Measurements from ENCODE around the gene TSNAXIP1.

TSNAXIP1 gene

DNA sequence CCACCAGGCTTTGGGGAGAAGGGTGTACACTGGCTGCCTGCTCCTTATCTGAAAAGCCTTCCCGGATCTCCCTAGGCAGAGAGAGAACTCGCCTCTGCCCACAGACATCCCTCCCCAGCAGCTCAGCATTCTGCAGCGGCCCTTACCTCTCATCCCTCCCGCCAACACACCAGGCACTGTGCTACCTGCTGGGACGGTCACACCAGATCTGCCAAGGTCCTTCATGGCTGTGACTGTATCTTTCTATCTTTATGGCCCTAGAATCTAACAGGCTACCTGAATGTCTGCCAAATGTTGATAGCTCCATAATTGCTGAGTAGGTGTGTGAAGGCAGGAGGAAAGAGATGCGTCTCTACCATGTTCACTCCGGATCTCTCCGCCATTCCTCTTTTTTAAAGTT, 7.9 kb downstream of the TSNAXIP1 start:
- TF ChIP-seq, protein P1, sequence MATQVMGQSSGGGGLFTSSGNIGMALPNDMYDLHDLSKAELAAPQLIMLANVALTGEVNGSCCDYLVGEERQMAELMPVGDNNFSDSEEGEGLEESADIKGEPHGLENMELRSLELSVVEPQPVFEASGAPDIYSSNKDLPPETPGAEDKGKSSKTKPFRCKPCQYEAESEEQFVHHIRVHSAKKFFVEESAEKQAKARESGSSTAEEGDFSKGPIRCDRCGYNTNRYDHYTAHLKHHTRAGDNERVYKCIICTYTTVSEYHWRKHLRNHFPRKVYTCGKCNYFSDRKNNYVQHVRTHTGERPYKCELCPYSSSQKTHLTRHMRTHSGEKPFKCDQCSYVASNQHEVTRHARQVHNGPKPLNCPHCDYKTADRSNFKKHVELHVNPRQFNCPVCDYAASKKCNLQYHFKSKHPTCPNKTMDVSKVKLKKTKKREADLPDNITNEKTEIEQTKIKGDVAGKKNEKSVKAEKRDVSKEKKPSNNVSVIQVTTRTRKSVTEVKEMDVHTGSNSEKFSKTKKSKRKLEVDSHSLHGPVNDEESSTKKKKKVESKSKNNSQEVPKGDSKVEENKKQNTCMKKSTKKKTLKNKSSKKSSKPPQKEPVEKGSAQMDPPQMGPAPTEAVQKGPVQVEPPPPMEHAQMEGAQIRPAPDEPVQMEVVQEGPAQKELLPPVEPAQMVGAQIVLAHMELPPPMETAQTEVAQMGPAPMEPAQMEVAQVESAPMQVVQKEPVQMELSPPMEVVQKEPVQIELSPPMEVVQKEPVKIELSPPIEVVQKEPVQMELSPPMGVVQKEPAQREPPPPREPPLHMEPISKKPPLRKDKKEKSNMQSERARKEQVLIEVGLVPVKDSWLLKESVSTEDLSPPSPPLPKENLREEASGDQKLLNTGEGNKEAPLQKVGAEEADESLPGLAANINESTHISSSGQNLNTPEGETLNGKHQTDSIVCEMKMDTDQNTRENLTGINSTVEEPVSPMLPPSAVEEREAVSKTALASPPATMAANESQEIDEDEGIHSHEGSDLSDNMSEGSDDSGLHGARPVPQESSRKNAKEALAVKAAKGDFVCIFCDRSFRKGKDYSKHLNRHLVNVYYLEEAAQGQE (IDR thresholded peaks at IDR 0.05; ENCODE audit: low read depth), result no peak
- TF ChIP-seq EP300 (IDR thresholded peaks at IDR 0.05; ENCODE audit: borderline replicate concordance) (no peak), FOXM1 (IDR thresholded peaks at IDR 0.05; ENCODE audit: borderline replicate concordance, low read depth) (no peak), YY1 (IDR thresholded peaks at IDR 0.05; ENCODE audit: low read depth) (no peak), TEAD4 (IDR thresholded peaks at IDR 0.05) (no peak), EGR1 (IDR thresholded peaks at IDR 0.05) (no peak), ZBTB7A (IDR thresholded peaks at IDR 0.05; ENCODE audit: low read depth) (no peak), TCF12 (IDR thresholded peaks at IDR 0.05; ENCODE audit: low read depth) (no peak), CEBPB (IDR thresholded peaks at IDR 0.05) (no peak), RAD21 (IDR thresholded peaks at IDR 0.05; ENCODE audit: low read depth) (no peak), NFIC (IDR thresholded peaks at IDR 0.05) (no peak), TAF1 (IDR thresholded peaks at IDR 0.05; ENCODE audit: low read depth) (no peak), CREB1 (IDR thresholded peaks at IDR 0.05; ENCODE audit: low read depth) (no peak)
- TF ChIP-seq, protein P2, sequence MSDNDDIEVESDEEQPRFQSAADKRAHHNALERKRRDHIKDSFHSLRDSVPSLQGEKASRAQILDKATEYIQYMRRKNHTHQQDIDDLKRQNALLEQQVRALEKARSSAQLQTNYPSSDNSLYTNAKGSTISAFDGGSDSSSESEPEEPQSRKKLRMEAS (IDR thresholded peaks at IDR 0.05), result no peak
- TF ChIP-seq, protein P3, sequence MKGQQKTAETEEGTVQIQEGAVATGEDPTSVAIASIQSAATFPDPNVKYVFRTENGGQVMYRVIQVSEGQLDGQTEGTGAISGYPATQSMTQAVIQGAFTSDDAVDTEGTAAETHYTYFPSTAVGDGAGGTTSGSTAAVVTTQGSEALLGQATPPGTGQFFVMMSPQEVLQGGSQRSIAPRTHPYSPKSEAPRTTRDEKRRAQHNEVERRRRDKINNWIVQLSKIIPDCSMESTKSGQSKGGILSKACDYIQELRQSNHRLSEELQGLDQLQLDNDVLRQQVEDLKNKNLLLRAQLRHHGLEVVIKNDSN (IDR thresholded peaks at IDR 0.05), result no peak

DNA sequence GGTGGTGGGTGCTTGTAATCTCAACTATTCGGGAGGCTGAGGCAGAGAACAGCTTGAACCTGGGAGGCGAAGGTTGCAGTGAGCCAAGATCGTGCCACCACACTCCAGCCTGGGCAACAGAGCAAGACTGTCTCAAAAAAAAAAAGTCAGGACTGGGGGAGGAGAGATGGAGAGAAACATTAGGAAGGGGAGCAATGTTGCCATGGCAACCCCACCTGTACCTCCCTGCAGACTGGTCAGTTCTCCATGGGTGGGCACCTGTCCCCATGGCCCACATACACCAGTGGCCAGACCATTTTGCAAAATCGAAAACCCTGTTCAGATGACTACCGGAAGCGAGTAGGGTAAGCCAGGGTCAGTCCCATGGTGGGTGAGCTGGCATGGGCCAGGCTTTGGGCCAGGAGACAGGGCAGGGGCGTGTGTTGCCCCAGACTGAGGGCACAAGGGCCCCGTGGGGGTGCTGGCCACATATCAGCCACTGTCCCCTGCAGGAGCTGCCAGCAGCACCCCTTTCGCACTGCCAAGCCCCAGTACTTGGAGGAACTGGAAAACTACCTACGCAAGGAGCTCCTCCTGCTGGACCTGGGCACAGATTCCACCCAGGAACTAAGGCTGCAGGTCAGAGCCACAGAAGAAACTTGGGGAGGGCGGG, 14.0 kb downstream of the TSNAXIP1 start:
- TF ChIP-seq, protein P2 (IDR thresholded peaks at IDR 0.05), result no peak
- TF ChIP-seq, protein P1 (IDR thresholded peaks at IDR 0.05; ENCODE audit: low read depth), result no peak
- TF ChIP-seq TAF1 (IDR thresholded peaks at IDR 0.05; ENCODE audit: low read depth), result no peak
- TF ChIP-seq TEAD4 (IDR thresholded peaks at IDR 0.05), result no peak
- no peak for TF ChIP-seq YY1 (IDR thresholded peaks at IDR 0.05; ENCODE audit: low read depth)
- TF ChIP-seq RAD21 (IDR thresholded peaks at IDR 0.05; ENCODE audit: low read depth), result no peak
- no peak for TF ChIP-seq ZBTB7A (IDR thresholded peaks at IDR 0.05; ENCODE audit: low read depth)
- no peak for TF ChIP-seq CREB1 (IDR thresholded peaks at IDR 0.05; ENCODE audit: low read depth)
- TF ChIP-seq EP300 (IDR thresholded peaks at IDR 0.05; ENCODE audit: borderline replicate concordance), result no peak
- TF ChIP-seq NFIC (IDR thresholded peaks at IDR 0.05), result no peak
- TF ChIP-seq, protein P3 (IDR thresholded peaks at IDR 0.05), result no peak
- no peak for TF ChIP-seq FOXM1 (IDR thresholded peaks at IDR 0.05; ENCODE audit: borderline replicate concordance, low read depth)
- no peak for TF ChIP-seq CEBPB (IDR thresholded peaks at IDR 0.05)
- TF ChIP-seq EGR1 (IDR thresholded peaks at IDR 0.05), result no peak
- TF ChIP-seq TCF12 (IDR thresholded peaks at IDR 0.05; ENCODE audit: low read depth), result no peak

DNA sequence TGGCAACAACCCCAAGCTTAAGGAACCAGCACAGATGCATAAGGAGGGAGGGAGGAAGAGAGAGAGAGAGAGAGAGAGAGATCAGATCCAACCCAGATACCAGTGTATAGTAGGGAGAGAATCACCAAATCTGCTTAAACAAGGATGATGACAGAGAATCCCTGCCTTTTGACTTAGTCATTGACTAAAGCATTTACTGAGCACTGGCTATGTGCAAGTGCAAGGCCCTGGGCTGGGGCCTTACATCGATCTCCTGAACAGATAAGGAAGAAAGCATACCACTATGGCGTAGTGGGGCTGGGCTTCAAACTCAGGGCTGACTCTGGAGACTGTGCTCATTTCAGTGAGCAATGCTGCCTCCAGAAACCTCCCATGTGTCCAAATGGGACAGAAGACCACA, 15.8 kb downstream of the TSNAXIP1 start:
- TF ChIP-seq, protein P2 (IDR thresholded peaks at IDR 0.05), result no peak
- TF ChIP-seq TCF12 (IDR thresholded peaks at IDR 0.05; ENCODE audit: low read depth), result no peak
- TF ChIP-seq, protein P3 (IDR thresholded peaks at IDR 0.05), result no peak
- no peak for TF ChIP-seq EP300 (IDR thresholded peaks at IDR 0.05; ENCODE audit: borderline replicate concordance)
- no peak for TF ChIP-seq RAD21 (IDR thresholded peaks at IDR 0.05; ENCODE audit: low read depth)

DNA sequence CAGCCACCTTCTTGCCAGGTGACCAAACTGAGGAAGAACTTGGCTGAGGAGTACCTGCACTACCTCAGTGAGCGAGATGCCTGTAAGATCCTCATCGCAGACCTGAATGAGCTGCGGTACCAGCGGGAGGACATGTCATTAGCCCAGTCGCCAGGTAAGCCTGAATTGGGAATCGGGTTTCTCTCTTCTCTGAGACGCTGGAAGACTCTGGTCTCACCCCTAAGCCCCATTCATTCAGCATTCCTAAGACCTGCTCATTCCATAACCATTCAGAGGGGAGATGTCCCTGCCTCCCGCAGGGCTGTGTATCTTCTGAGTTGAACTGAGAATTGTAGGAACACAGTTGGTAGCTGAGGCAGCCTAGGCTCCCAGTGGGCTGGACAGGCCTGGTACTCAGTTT, 18.4 kb downstream of the TSNAXIP1 start:
- TF ChIP-seq CREB1 (IDR thresholded peaks at IDR 0.05; ENCODE audit: low read depth) (no peak), EP300 (IDR thresholded peaks at IDR 0.05; ENCODE audit: borderline replicate concordance) (no peak), NFIC (IDR thresholded peaks at IDR 0.05) (no peak), EGR1 (IDR thresholded peaks at IDR 0.05) (no peak), TAF1 (IDR thresholded peaks at IDR 0.05; ENCODE audit: low read depth) (no peak), FOXM1 (IDR thresholded peaks at IDR 0.05; ENCODE audit: borderline replicate concordance, low read depth) (no peak), TEAD4 (IDR thresholded peaks at IDR 0.05) (no peak), CEBPB (IDR thresholded peaks at IDR 0.05) (no peak), RAD21 (IDR thresholded peaks at IDR 0.05; ENCODE audit: low read depth) (no peak), ZBTB7A (IDR thresholded peaks at IDR 0.05; ENCODE audit: low read depth) (no peak)
- TF ChIP-seq, protein P2 (IDR thresholded peaks at IDR 0.05), result no peak
- TF ChIP-seq, protein P1 (IDR thresholded peaks at IDR 0.05; ENCODE audit: low read depth), result no peak

All from Ishikawa (cell line).